ENCODE measurements around the gene LCN2. TPM values are rescaled to one million over a fixed set of nuclear protein-coding genes. Genes with fewer than 3 reads are reported as not detected.

Gene LCN2
- total and polyA plus RNA-seq, 9 of the 15 experiments (the other 6 are each of a cell fraction or from before 2014, with no cell fraction given), result 0.10 to 1.2 (median 0.44) TPM; not detected in 1

DNA sequence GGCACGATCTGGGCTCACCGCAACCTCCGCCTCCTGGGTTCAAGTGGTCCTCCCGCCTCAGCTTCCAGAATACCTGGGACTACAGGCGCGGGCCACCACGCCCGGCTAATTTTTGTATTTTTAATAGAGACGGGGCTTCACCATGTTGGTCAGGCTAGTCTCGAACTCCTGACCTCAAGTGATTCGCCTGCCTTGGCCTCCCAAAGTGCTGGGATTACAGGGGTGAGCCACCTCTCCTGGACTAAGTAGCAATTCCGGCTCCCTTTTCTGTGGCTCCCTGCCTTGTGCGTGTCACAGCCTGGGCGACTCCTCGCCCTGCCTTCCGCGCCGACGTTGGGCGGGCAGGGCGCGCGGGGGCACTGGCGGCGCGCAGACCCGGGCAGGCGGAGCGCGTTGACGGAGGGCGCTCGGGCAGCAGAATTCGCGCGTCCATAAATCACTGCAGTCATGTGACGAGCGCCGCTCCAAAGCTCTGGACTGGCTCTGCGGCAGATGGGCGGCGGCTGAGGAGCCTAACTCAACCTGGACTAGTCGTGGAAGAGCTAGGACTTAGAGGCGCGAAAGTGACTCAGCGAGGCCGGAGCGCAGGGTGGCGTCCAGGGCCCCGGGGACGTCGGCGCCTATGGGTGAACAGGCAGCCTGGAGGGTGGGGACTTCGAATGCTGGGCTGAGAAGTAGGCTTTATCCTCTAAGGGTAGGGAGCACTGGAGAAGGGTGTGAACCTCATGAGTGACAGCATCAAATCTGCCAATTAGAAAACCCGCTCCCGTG lies 43.5 kb downstream of the LCN2 start:
- Histone ChIP-seq H3K9me3 (replicated peaks; ENCODE audit: control insufficient read depth, insufficient read depth, low read depth, low read length) (no peaks in the 10 kb centered on the region), H3K79me2 (ENCODE audit: control insufficient read depth, insufficient read depth, low read length) (peaks cover 25% of the 10 kb centered on the region), H3K4me3 (peak overlapping the region; percentile 24), H3K36me3 (ENCODE audit: control insufficient read depth, insufficient read depth, low read length) (peaks cover 25% of the 10 kb centered on the region), H4K20me1 (replicated peaks; ENCODE audit: control insufficient read depth, insufficient read depth, low read length) (no peaks in the 10 kb centered on the region), H3K27me3 (ENCODE audit: control insufficient read depth in 2 of 2, insufficient read depth in 2 of 2, low read length in 2 of 2) (no peaks in the 10 kb centered on the region), H2AFZ (ENCODE audit: low read depth, low read length) (peak overlapping the region; percentile 60), H3K4me1 (replicated peaks in 1 of 2; ENCODE audit: control insufficient read depth in 2 of 2, insufficient read depth in 2 of 2, low read length in 2 of 2) (peaks cover 24 to 33% of the 10 kb centered on the region in 2 experiments), H3K4me2 (ENCODE audit: insufficient read depth, low read length) (peak overlapping the region; percentile 76), H3K27ac (ENCODE audit: extremely low read depth, low read depth, low read length) (peak overlapping the region; percentile 29; the same call in 1 of the 3 replicates), H3K9me1 (ENCODE audit: control insufficient read depth, insufficient read depth, low read length) (no peaks in the 10 kb centered on the region), H3K9ac (ENCODE audit: insufficient read depth in 1 of 2, low read depth in 2 of 2, low read length in 2 of 2) (peak overlapping the region in 1 of 2 experiments; percentile 81; a peak in 2 of 4 replicates)
- CTCF ChIA-PET (ENCODE audit: low intra/inter-chr PET ratio), result interaction anchor here (1.0 to 1.1 kb wide), 2 partner anchors 87 to 219 kb away, joined by 3 to 4 read pairs; no protein-coding TSS in a partner anchor
- peak; percentile 86 to 96 (median 92) for DNase-seq (ENCODE audit: extremely low read depth in 1 of 4, low spot score in 3 of 4)
- 18% methylated on average over 56 of the region's 56 CpGs for WGBS (ENCODE audit: insufficient coverage, low coverage, missing lambda C conversion rate)
- ATAC-seq, result peak; percentile 84
- FAIRE-seq, result peak; percentile 88
- no TSS peak for BruUV-seq (replicated peaks)
- intact Hi-C loops (cut with micrococcal nuclease), result loop anchor here (1.0 to 10.0 kb wide), 4 partner anchors 53 to 492 kb away; partner anchors contain the start of genes GOLGA2, PTGES2, SET and SWI5
- in situ Hi-C loops (cut with MboI), result no loop called here
- POLR2A ChIA-PET, result interaction anchor here (0.6 to 7.6 kb wide), 18 partner anchors 9 to 1552 kb away, joined by 3 to 78 read pairs (median 3); partner anchors contain the start of gene SWI5
- TF ChIP-seq RHOXF2B (CRISPR knock-in tag; conservative IDR thresholded peaks at IDR 0.05) (no peak), JUND (IDR thresholded peaks at IDR 0.05; ENCODE audit: borderline replicate concordance, low read depth, low read length) (peak; percentile 87), JUND (tag; IDR thresholded peaks at IDR 0.05; ENCODE audit: borderline replicate concordance, low read depth, low read length) (peak; percentile 76; the same call in 1 of the 3 replicates), NFXL1 (CRISPR knock-in tag; IDR thresholded peaks at IDR 0.05) (peak; percentile 76; the same call in 1 of the 2 replicates), SRF (CRISPR knock-in tag; IDR thresholded peaks at IDR 0.05) (peak in 1 of 2 experiments; percentile 77; a peak in 1 of 4 replicates), NEUROD1 (IDR thresholded peaks at IDR 0.05; ENCODE audit: borderline replicate concordance, low read depth, low read length, partially characterized antibody) (peak; percentile 65), TBL1XR1 (IDR thresholded peaks at IDR 0.05; ENCODE audit: low read length in 2 of 2) (peak; percentile 18 to 25; a peak in 1 of 4 replicates), ESRRA (IDR thresholded peaks at IDR 0.05; ENCODE audit: borderline replicate concordance, low read depth) (no peak), CAMTA2 (CRISPR knock-in tag; conservative IDR thresholded peaks at IDR 0.05) (peak; percentile 67; the same call in 1 of the 2 replicates), MAFK (IDR thresholded peaks at IDR 0.05; ENCODE audit: low read length) (peak; percentile 50), LARP7 (IDR thresholded peaks at IDR 0.05) (no peak), ZNF695 (CRISPR knock-in tag; IDR thresholded peaks at IDR 0.05) (no peak), RBFOX2 (IDR thresholded peaks at IDR 0.05; ENCODE audit: low read depth, low read length) (peak; percentile 75), FOS (IDR thresholded peaks at IDR 0.05; ENCODE audit: extremely low read depth, insufficient read length) (no peak)
- TF ChIP-seq, protein P1, sequence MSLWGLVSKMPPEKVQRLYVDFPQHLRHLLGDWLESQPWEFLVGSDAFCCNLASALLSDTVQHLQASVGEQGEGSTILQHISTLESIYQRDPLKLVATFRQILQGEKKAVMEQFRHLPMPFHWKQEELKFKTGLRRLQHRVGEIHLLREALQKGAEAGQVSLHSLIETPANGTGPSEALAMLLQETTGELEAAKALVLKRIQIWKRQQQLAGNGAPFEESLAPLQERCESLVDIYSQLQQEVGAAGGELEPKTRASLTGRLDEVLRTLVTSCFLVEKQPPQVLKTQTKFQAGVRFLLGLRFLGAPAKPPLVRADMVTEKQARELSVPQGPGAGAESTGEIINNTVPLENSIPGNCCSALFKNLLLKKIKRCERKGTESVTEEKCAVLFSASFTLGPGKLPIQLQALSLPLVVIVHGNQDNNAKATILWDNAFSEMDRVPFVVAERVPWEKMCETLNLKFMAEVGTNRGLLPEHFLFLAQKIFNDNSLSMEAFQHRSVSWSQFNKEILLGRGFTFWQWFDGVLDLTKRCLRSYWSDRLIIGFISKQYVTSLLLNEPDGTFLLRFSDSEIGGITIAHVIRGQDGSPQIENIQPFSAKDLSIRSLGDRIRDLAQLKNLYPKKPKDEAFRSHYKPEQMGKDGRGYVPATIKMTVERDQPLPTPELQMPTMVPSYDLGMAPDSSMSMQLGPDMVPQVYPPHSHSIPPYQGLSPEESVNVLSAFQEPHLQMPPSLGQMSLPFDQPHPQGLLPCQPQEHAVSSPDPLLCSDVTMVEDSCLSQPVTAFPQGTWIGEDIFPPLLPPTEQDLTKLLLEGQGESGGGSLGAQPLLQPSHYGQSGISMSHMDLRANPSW (CRISPR knock-in tag; IDR thresholded peaks at IDR 0.05), result peak; percentile 91; the same call in 1 of the 2 replicates
- TF ChIP-seq, protein P2, sequence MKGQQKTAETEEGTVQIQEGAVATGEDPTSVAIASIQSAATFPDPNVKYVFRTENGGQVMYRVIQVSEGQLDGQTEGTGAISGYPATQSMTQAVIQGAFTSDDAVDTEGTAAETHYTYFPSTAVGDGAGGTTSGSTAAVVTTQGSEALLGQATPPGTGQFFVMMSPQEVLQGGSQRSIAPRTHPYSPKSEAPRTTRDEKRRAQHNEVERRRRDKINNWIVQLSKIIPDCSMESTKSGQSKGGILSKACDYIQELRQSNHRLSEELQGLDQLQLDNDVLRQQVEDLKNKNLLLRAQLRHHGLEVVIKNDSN (CRISPR knock-in tag; IDR thresholded peaks at IDR 0.05), result no peak
- TF ChIP-seq, protein P3, sequence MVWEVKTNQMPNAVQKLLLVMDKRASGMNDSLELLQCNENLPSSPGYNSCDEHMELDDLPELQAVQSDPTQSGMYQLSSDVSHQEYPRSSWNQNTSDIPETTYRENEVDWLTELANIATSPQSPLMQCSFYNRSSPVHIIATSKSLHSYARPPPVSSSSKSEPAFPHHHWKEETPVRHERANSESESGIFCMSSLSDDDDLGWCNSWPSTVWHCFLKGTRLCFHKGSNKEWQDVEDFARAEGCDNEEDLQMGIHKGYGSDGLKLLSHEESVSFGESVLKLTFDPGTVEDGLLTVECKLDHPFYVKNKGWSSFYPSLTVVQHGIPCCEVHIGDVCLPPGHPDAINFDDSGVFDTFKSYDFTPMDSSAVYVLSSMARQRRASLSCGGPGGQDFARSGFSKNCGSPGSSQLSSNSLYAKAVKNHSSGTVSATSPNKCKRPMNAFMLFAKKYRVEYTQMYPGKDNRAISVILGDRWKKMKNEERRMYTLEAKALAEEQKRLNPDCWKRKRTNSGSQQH (CRISPR knock-in tag; IDR thresholded peaks at IDR 0.05), result peak; percentile 49; the same call in 1 of the 2 replicates
